ENCODE results near the gene VPS11. TPM values are rescaled to one million over a fixed set of nuclear protein-coding genes. Genes with fewer than 3 reads are reported as not detected.

VPS11 gene
- total RNA-seq, 2 experiments from 2014 or later = 23.3 to 32.2 TPM

- intact Hi-C loops (cut with micrococcal nuclease; ENCODE audit: unreplicated experiment) = loop anchor here (1.0 to 5.0 kb wide), 6 partner anchors 28 to 303 kb away; partner anchors contain the start of genes DDX6, HYOU1, RPS25 and TRAPPC4
- Histone ChIP-seq H3K9me3 (ENCODE audit: low read length) (no peaks in the 10 kb centered on the region), H3K4me1 (ENCODE audit: insufficient read depth, low read length, poor library complexity, severe bottlenecking) (peaks cover 67% of the 10 kb centered on the region), H3K9me2 (ENCODE audit: insufficient read depth, low read length) (no peaks in the 10 kb centered on the region), H2AFZ (ENCODE audit: low read length) (no peak overlapping the region), H4K20me1 (ENCODE audit: insufficient read depth, low read length) (peaks cover 23% of the 10 kb centered on the region), H3K27ac (ENCODE audit: low read depth, low read length, poor library complexity, severe bottlenecking) (peak overlapping the region; percentile 79), H3K79me2 (ENCODE audit: insufficient read depth, low read depth, low read length) (peaks cover 45% of the 10 kb centered on the region), H3K4me3 (ENCODE audit: low read depth, low read length, poor library complexity, severe bottlenecking) (peak overlapping the region; percentile 81), H3K36me3 (ENCODE audit: insufficient read depth, low read length) (peaks cover 77% of the 10 kb centered on the region), H3K4me2 (ENCODE audit: low read length) (peak overlapping the region; percentile 79)
- TF ChIP-seq, protein P1, sequence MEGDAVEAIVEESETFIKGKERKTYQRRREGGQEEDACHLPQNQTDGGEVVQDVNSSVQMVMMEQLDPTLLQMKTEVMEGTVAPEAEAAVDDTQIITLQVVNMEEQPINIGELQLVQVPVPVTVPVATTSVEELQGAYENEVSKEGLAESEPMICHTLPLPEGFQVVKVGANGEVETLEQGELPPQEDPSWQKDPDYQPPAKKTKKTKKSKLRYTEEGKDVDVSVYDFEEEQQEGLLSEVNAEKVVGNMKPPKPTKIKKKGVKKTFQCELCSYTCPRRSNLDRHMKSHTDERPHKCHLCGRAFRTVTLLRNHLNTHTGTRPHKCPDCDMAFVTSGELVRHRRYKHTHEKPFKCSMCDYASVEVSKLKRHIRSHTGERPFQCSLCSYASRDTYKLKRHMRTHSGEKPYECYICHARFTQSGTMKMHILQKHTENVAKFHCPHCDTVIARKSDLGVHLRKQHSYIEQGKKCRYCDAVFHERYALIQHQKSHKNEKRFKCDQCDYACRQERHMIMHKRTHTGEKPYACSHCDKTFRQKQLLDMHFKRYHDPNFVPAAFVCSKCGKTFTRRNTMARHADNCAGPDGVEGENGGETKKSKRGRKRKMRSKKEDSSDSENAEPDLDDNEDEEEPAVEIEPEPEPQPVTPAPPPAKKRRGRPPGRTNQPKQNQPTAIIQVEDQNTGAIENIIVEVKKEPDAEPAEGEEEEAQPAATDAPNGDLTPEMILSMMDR (conservative IDR thresholded peaks at IDR 0.05; ENCODE audit: low read length) = 0 out of 2 replicates have a peak, but pooled peaks have one; percentile 22
- no peak for TF ChIP-seq EZH2phosphoT487 (IDR thresholded peaks at IDR 0.05; ENCODE audit: borderline replicate concordance, low read depth, low read length)
- peak; percentile 99 for DNase-seq (ENCODE audit: low spot score)
- ChIA-PET CTCF (ENCODE audit: unreplicated experiment) (no interaction called here), POLR2A (interaction anchor here (0.6 to 5.4 kb wide), 10 partner anchors 10 to 243 kb away, joined by 3 to 41 read pairs (median 4); partner anchors contain the start of genes C2CD2L, HMBS and VPS11)
- TSS peak; percentile 74 for BruUV-seq (replicated peaks)
Measured at GRCh38 chr11:119095066-119095880, 27.7 kb downstream of the VPS11 start.

GRCh38 chr11:119099711-119100110 lies 32.1 kb downstream of the VPS11 start:
- peaks cover 37% of the 10 kb centered on the region for H3K36me3 ChIP-seq (ENCODE audit: insufficient read depth, low read length)
- no peak for DNase-seq (ENCODE audit: low spot score)
- peak overlapping the region; percentile 100 for H3K4me2 ChIP-seq (ENCODE audit: low read length)
- no peak for TF ChIP-seq EZH2phosphoT487 (IDR thresholded peaks at IDR 0.05; ENCODE audit: borderline replicate concordance, low read depth, low read length)
- TF ChIP-seq, protein P1 (conservative IDR thresholded peaks at IDR 0.05; ENCODE audit: low read length) = no peak
- H2AFZ ChIP-seq (ENCODE audit: low read length) = no peak overlapping the region
- intact Hi-C loops (cut with micrococcal nuclease; ENCODE audit: unreplicated experiment) = loop anchor here (1.0 to 5.0 kb wide), 3 partner anchors 34 to 307 kb away; partner anchors contain the start of gene DDX6
- H3K9me2 ChIP-seq (ENCODE audit: insufficient read depth, low read length) = no peaks in the 10 kb centered on the region
- H3K79me2 ChIP-seq (ENCODE audit: insufficient read depth, low read depth, low read length) = peaks cover 34% of the 10 kb centered on the region
- H3K4me3 ChIP-seq (ENCODE audit: low read depth, low read length, poor library complexity, severe bottlenecking) = peak overlapping the region; percentile 88
- no TSS peak for BruUV-seq (replicated peaks)
- ChIA-PET CTCF (ENCODE audit: unreplicated experiment) (interaction anchor here (0.5 to 0.6 kb wide), 2 partner anchors 697 to 786 kb away, joined by 3 to 4 read pairs; no protein-coding TSS in a partner anchor), POLR2A (interaction anchor here (0.6 to 1.5 kb wide), 6 partner anchors 12 to 106 kb away, joined by 3 to 8 read pairs (median 4); partner anchors contain the start of genes CBL, HINFP and HMBS)
- no peak overlapping the region for H3K27ac ChIP-seq (ENCODE audit: low read depth, low read length, poor library complexity, severe bottlenecking)
- no peaks in the 10 kb centered on the region for H3K9me3 ChIP-seq (ENCODE audit: low read length)
- H4K20me1 ChIP-seq (ENCODE audit: insufficient read depth, low read length) = no peaks in the 10 kb centered on the region
- peaks cover 54% of the 10 kb centered on the region for H3K4me1 ChIP-seq (ENCODE audit: insufficient read depth, low read length, poor library complexity, severe bottlenecking)

All from OCI-LY7 (cell line).